ENCODE data around the gene RAPGEF2. TPM values are rescaled to one million over a fixed set of nuclear protein-coding genes. Genes with fewer than 3 reads are reported as not detected.
A peak's percentile ranks its signal among the peaks of the same experiment; 100 is the strongest.

Gene RAPGEF2
- total RNA-seq, 1 experiment from 2014 or later = 17.6 TPM

- ChIA-PET POLR2A (no interaction called here), CTCF (no interaction called here)
- in situ Hi-C loops (cut with HindIII; ENCODE audit: low pct_unique_long_range_greater_than_20kb, low sequenced_read_pairs) (no loop called here), intact Hi-C loops (cut with micrococcal nuclease; ENCODE audit: unreplicated experiment) (loop anchor here (10.0 kb wide), 2 partner anchors 73 to 227 kb away; no protein-coding TSS in a partner anchor)
- Histone ChIP-seq H3K4me1 (ENCODE audit: control insufficient read depth, insufficient read depth, low read length) (peaks cover 14% of the 10 kb centered on the region), H3K27ac (ENCODE audit: low read length) (peak overlapping the region; percentile 34; the same call in 1 of the 2 replicates), H3K27me3 (ENCODE audit: control insufficient read depth, insufficient read depth, low read length) (no peaks in the 10 kb centered on the region), H3K36me3 (ENCODE audit: control insufficient read depth, insufficient read depth, low read length) (no peaks in the 10 kb centered on the region; the same call in 1 of the 2 replicates), H3K9me3 (ENCODE audit: control insufficient read depth, insufficient read depth, low read depth, low read length) (no peaks in the 10 kb centered on the region), H3K4me3 (ENCODE audit: low read depth in 2 of 2, low read length in 2 of 2) (peak overlapping the region; percentile 60 to 74)
- TF ChIP-seq CTCF (IDR thresholded peaks at IDR 0.05) (no peak), SIN3A (IDR thresholded peaks at IDR 0.05; ENCODE audit: borderline replicate concordance, insufficient read depth, low read depth, low read length) (no peak), POLR2AphosphoS5 (IDR thresholded peaks at IDR 0.05; ENCODE audit: low read depth, low read length) (no peak), TCF7L2 (IDR thresholded peaks at IDR 0.05; ENCODE audit: low read depth, low read length) (no peak)
- TF ChIP-seq, protein P1, sequence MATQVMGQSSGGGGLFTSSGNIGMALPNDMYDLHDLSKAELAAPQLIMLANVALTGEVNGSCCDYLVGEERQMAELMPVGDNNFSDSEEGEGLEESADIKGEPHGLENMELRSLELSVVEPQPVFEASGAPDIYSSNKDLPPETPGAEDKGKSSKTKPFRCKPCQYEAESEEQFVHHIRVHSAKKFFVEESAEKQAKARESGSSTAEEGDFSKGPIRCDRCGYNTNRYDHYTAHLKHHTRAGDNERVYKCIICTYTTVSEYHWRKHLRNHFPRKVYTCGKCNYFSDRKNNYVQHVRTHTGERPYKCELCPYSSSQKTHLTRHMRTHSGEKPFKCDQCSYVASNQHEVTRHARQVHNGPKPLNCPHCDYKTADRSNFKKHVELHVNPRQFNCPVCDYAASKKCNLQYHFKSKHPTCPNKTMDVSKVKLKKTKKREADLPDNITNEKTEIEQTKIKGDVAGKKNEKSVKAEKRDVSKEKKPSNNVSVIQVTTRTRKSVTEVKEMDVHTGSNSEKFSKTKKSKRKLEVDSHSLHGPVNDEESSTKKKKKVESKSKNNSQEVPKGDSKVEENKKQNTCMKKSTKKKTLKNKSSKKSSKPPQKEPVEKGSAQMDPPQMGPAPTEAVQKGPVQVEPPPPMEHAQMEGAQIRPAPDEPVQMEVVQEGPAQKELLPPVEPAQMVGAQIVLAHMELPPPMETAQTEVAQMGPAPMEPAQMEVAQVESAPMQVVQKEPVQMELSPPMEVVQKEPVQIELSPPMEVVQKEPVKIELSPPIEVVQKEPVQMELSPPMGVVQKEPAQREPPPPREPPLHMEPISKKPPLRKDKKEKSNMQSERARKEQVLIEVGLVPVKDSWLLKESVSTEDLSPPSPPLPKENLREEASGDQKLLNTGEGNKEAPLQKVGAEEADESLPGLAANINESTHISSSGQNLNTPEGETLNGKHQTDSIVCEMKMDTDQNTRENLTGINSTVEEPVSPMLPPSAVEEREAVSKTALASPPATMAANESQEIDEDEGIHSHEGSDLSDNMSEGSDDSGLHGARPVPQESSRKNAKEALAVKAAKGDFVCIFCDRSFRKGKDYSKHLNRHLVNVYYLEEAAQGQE (IDR thresholded peaks at IDR 0.05; ENCODE audit: insufficient read depth in 1 of 2, low read depth in 2 of 2, low read length in 1 of 2) = no peak
- DNase-seq (ENCODE audit: low read depth, low spot score) (no peak), ATAC-seq (no peak)
- BruUV-seq (replicated peaks) = no TSS peak
Measured at GRCh38 chr4:159101988-159102621, 774 bp upstream of the RAPGEF2 start.

GRCh38 chr4:159103384-159103990 is 608 bp downstream of the RAPGEF2 start:
- BruUV-seq (replicated peaks) = no TSS peak
- Histone ChIP-seq H3K27ac (ENCODE audit: low read length) (peak overlapping the region; percentile 51; the same call in 1 of the 2 replicates), H3K27me3 (ENCODE audit: control insufficient read depth, insufficient read depth, low read length) (no peaks in the 10 kb centered on the region), H3K4me3 (ENCODE audit: low read depth in 2 of 2, low read length in 2 of 2) (peak overlapping the region; percentile 74 to 77), H3K9me3 (ENCODE audit: control insufficient read depth, insufficient read depth, low read depth, low read length) (no peaks in the 10 kb centered on the region), H3K4me1 (ENCODE audit: control insufficient read depth, insufficient read depth, low read length) (peaks cover 14% of the 10 kb centered on the region), H3K36me3 (ENCODE audit: control insufficient read depth, insufficient read depth, low read length) (no peaks in the 10 kb centered on the region; the same call in 1 of the 2 replicates)
- TF ChIP-seq TCF7L2 (IDR thresholded peaks at IDR 0.05; ENCODE audit: low read depth, low read length) (0 out of 2 replicates have a peak, but pooled peaks have one; percentile 0), CTCF (IDR thresholded peaks at IDR 0.05) (no peak)
- CTCF ChIA-PET = no interaction called here
- DNase-seq (ENCODE audit: low read depth, low spot score) (no peak), ATAC-seq (peak; percentile 56)
- POLR2A ChIA-PET = no interaction called here
- intact Hi-C loops (cut with micrococcal nuclease; ENCODE audit: unreplicated experiment) (loop anchor here (10.0 kb wide), 2 partner anchors 71 to 229 kb away; no protein-coding TSS in a partner anchor), in situ Hi-C loops (cut with HindIII; ENCODE audit: low pct_unique_long_range_greater_than_20kb, low sequenced_read_pairs) (no loop called here)

All from Panc1 (cell line).